ENCODE measurements around the gene DUSP28. TPM values are rescaled to one million over a fixed set of nuclear protein-coding genes. Genes with fewer than 3 reads are reported as not detected.

DUSP28 gene
- total and polyA plus RNA-seq, 2 of the 13 experiments (the other 11 are each of a cell fraction or from before 2014, with no cell fraction given), result 5.2 to 8.6 TPM

DNA sequence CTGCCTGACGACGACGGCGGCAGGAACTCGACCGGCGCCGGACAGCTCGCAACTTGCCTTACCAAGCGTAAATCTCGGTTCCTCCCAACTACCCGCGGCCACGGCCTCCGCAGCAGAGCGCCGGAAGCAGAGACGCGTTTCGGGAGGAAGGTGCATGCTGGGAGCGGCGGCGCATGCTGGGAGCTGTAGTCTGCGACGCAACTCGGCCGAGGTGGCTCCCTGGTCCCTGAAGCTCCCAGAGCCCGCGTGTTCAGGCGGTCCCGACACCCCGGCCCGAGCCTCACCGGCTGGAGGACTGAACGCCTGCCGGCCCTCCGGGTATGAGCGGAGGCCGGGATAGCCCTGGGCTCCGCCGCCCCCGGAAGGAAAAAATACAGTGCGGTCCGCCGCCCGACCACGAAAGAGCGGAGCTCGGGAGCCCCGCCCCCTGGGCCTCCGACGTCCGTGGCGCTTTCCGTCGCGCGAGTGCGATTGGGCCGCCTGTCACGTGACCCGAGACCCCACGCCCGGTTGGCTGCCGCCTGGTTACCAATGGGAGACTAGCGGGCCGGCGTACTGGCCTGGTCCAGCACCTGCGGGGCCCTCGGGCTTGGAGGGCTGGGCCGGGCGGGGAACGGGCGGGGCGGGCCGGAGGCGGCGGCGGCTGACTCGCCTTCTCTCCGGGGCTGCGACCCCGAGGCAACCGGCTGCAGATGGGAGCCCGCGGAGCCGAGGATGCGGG lies 26.2 kb downstream of the DUSP28 start, which contains the start of gene CAPN10 (continued):
- TF ChIP-seq ZNF225 (CRISPR knock-in tag; IDR thresholded peaks at IDR 0.05) (peak; percentile 55; the same call in 1 of the 2 replicates), ZSCAN20 (CRISPR knock-in tag; IDR thresholded peaks at IDR 0.05; ENCODE audit: borderline replicate concordance) (peak; percentile 65; the same call in 1 of the 2 replicates), RFX5 (IDR thresholded peaks at IDR 0.05; ENCODE audit: low read depth, low read length) (0 out of 2 replicates have a peak, but pooled peaks have one; percentile 42), HHEX (CRISPR knock-in tag; IDR thresholded peaks at IDR 0.05) (no peak), ZKSCAN5 (CRISPR knock-in tag; IDR thresholded peaks at IDR 0.05) (no peak), HCFC1 (IDR thresholded peaks at IDR 0.05; ENCODE audit: low read depth, low read length) (peak; percentile 96), RBM39 (IDR thresholded peaks at IDR 0.05; ENCODE audit: low read depth, low read length, poor library complexity, severe bottlenecking) (peak; percentile 75), RARA (CRISPR knock-in tag; IDR thresholded peaks at IDR 0.05) (peak; percentile 36; the same call in 1 of the 2 replicates), ZNF17 (CRISPR knock-in tag; IDR thresholded peaks at IDR 0.05) (no peak), ZNF296 (CRISPR knock-in tag; conservative IDR thresholded peaks at IDR 0.05) (peak; percentile 80; the same call in 1 of the 2 replicates)
- TF ChIP-seq, protein P1, sequence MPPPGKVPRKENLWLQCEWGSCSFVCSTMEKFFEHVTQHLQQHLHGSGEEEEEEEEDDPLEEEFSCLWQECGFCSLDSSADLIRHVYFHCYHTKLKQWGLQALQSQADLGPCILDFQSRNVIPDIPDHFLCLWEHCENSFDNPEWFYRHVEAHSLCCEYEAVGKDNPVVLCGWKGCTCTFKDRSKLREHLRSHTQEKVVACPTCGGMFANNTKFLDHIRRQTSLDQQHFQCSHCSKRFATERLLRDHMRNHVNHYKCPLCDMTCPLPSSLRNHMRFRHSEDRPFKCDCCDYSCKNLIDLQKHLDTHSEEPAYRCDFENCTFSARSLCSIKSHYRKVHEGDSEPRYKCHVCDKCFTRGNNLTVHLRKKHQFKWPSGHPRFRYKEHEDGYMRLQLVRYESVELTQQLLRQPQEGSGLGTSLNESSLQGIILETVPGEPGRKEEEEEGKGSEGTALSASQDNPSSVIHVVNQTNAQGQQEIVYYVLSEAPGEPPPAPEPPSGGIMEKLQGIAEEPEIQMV (CRISPR knock-in tag; IDR thresholded peaks at IDR 0.05; ENCODE audit: low read depth), result peak; percentile 95
- TF ChIP-seq, protein P2, sequence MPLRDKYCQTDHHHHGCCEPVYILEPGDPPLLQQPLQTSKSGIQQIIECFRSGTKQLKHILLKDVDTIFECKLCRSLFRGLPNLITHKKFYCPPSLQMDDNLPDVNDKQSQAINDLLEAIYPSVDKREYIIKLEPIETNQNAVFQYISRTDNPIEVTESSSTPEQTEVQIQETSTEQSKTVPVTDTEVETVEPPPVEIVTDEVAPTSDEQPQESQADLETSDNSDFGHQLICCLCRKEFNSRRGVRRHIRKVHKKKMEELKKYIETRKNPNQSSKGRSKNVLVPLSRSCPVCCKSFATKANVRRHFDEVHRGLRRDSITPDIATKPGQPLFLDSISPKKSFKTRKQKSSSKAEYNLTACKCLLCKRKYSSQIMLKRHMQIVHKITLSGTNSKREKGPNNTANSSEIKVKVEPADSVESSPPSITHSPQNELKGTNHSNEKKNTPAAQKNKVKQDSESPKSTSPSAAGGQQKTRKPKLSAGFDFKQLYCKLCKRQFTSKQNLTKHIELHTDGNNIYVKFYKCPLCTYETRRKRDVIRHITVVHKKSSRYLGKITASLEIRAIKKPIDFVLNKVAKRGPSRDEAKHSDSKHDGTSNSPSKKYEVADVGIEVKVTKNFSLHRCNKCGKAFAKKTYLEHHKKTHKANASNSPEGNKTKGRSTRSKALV (CRISPR knock-in tag; IDR thresholded peaks at IDR 0.05), result no peak
- TF ChIP-seq, protein P3, sequence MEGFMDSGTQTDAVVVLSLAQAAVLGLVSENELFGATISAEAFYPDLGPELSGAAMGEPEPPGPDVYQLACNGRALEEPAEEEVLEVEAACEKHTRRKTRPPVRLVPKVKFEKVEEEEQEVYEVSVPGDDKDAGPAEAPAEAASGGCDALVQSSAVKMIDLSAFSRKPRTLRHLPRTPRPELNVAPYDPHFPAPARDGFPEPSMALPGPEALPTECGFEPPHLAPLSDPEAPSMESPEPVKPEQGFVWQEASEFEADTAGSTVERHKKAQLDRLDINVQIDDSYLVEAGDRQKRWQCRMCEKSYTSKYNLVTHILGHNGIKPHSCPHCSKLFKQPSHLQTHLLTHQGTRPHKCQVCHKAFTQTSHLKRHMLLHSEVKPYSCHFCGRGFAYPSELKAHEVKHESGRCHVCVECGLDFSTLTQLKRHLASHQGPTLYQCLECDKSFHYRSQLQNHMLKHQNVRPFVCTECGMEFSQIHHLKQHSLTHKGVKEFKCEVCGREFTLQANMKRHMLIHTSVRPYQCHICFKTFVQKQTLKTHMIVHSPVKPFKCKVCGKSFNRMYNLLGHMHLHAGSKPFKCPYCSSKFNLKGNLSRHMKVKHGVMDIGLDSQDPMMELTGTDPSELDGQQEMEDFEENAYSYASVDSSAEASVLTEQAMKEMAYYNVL (CRISPR knock-in tag; IDR thresholded peaks at IDR 0.05; ENCODE audit: borderline replicate concordance), result peak; percentile 68
- TF ChIP-seq, protein P4, sequence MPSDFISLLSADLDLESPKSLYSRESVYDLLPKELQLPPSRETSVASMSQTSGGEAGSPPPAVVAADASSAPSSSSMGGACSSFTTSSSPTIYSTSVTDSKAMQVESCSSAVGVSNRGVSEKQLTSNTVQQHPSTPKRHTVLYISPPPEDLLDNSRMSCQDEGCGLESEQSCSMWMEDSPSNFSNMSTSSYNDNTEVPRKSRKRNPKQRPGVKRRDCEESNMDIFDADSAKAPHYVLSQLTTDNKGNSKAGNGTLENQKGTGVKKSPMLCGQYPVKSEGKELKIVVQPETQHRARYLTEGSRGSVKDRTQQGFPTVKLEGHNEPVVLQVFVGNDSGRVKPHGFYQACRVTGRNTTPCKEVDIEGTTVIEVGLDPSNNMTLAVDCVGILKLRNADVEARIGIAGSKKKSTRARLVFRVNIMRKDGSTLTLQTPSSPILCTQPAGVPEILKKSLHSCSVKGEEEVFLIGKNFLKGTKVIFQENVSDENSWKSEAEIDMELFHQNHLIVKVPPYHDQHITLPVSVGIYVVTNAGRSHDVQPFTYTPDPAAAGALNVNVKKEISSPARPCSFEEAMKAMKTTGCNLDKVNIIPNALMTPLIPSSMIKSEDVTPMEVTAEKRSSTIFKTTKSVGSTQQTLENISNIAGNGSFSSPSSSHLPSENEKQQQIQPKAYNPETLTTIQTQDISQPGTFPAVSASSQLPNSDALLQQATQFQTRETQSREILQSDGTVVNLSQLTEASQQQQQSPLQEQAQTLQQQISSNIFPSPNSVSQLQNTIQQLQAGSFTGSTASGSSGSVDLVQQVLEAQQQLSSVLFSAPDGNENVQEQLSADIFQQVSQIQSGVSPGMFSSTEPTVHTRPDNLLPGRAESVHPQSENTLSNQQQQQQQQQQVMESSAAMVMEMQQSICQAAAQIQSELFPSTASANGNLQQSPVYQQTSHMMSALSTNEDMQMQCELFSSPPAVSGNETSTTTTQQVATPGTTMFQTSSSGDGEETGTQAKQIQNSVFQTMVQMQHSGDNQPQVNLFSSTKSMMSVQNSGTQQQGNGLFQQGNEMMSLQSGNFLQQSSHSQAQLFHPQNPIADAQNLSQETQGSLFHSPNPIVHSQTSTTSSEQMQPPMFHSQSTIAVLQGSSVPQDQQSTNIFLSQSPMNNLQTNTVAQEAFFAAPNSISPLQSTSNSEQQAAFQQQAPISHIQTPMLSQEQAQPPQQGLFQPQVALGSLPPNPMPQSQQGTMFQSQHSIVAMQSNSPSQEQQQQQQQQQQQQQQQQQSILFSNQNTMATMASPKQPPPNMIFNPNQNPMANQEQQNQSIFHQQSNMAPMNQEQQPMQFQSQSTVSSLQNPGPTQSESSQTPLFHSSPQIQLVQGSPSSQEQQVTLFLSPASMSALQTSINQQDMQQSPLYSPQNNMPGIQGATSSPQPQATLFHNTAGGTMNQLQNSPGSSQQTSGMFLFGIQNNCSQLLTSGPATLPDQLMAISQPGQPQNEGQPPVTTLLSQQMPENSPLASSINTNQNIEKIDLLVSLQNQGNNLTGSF (CRISPR knock-in tag; IDR thresholded peaks at IDR 0.05), result peak; percentile 20; the same call in 1 of the 2 replicates
- TF ChIP-seq, protein P5, sequence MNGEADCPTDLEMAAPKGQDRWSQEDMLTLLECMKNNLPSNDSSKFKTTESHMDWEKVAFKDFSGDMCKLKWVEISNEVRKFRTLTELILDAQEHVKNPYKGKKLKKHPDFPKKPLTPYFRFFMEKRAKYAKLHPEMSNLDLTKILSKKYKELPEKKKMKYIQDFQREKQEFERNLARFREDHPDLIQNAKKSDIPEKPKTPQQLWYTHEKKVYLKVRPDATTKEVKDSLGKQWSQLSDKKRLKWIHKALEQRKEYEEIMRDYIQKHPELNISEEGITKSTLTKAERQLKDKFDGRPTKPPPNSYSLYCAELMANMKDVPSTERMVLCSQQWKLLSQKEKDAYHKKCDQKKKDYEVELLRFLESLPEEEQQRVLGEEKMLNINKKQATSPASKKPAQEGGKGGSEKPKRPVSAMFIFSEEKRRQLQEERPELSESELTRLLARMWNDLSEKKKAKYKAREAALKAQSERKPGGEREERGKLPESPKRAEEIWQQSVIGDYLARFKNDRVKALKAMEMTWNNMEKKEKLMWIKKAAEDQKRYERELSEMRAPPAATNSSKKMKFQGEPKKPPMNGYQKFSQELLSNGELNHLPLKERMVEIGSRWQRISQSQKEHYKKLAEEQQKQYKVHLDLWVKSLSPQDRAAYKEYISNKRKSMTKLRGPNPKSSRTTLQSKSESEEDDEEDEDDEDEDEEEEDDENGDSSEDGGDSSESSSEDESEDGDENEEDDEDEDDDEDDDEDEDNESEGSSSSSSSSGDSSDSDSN (CRISPR knock-in tag; IDR thresholded peaks at IDR 0.05), result peak; percentile 63
